Neuronal stem cell (in vitro differentiated cells): Measurements from ENCODE around the gene CDH26.
A peak's percentile ranks its signal among the peaks of the same experiment; 100 is the strongest.

ENCODE experiments used
- DNase-seq: peaks from one replicate; pipeline ENCODE4 v3.0.0-alpha.2; 2013; ENCODE audit warnings: low spot score
- H2AFZ ChIP-seq: one replicate; pipeline ENCODE4 v1.6.1; 2013; ENCODE audit warnings: mild to moderate bottlenecking, low read length, inconsistent platforms
- H2AK5ac ChIP-seq: 2 replicates; pipeline ENCODE4 v1.6.1; 2013; ENCODE audit warnings: low read depth, mild to moderate bottlenecking, inconsistent platforms, low read length, moderate library complexity, mixed read lengths
- H2BK120ac ChIP-seq: 2 replicates; pipeline ENCODE4 v1.6.1; 2013; ENCODE audit warnings: low read depth, mild to moderate bottlenecking, inconsistent platforms, low read length, moderate library complexity, mixed read lengths
- H2BK12ac ChIP-seq: one replicate; pipeline ENCODE4 v1.6.1; 2013; ENCODE audit warnings: low read length, inconsistent platforms
- H2BK15ac ChIP-seq: 2 replicates; pipeline ENCODE4 v1.6.1; 2013; ENCODE audit warnings: mild to moderate bottlenecking, low read length, inconsistent platforms, mixed read lengths
- H2BK5ac ChIP-seq: one replicate; pipeline ENCODE4 v1.6.1; 2013; ENCODE audit warnings: inconsistent platforms, mild to moderate bottlenecking, low read length, moderate library complexity
- H3K14ac ChIP-seq: one replicate; pipeline ENCODE4 v1.6.1; 2013; ENCODE audit warnings: low read length, inconsistent platforms
- H3K18ac ChIP-seq: 2 replicates; pipeline ENCODE4 v1.6.1; 2013; ENCODE audit warnings: low read length, inconsistent platforms
- H3K23ac ChIP-seq: 2 replicates; pipeline ENCODE4 v1.6.1; 2013; ENCODE audit warnings: low read depth, mild to moderate bottlenecking, mixed read lengths, low read length, inconsistent platforms; ENCODE audit not compliant: poor library complexity
- H3K27ac ChIP-seq: replicated peaks from 3 replicates; pipeline ENCODE4 v1.5.1; 2013; ENCODE audit warnings: low read length, inconsistent platforms
- H3K27me3 ChIP-seq, 3 experiments: 2 replicates each; pipeline ENCODE4 v1.6.1; 2013; ENCODE audit warnings: low read length in 3 of 3, mild to moderate bottlenecking in 2 of 3, inconsistent platforms in 1 of 3, low read depth in 1 of 3, mixed read lengths in 1 of 3, moderate library complexity in 1 of 3; ENCODE audit not compliant: control insufficient read depth in 3 of 3, insufficient read depth in 3 of 3
- H3K36me3 ChIP-seq, 2 donors: replicated peaks in 1 of 2; 2 replicates each; pipeline ENCODE4 v1.6.1; 2013; ENCODE audit warnings: low read length in 2 of 2; ENCODE audit not compliant: control insufficient read depth in 2 of 2, insufficient read depth in 2 of 2
- H3K4ac ChIP-seq: 2 replicates; pipeline ENCODE4 v1.6.1; 2013; ENCODE audit warnings: inconsistent platforms, mild to moderate bottlenecking, low read length, moderate library complexity
- H3K4me1 ChIP-seq, 2 donors: 1 replicate in 1 of 2; 2 replicates in 1 of 2; pipeline ENCODE4 v1.6.1; 2013; ENCODE audit warnings: low read length in 2 of 2, low read depth in 1 of 2; ENCODE audit not compliant: control insufficient read depth in 2 of 2, insufficient read depth in 1 of 2
- H3K4me2 ChIP-seq: one replicate; pipeline ENCODE4 v1.6.1; 2013; ENCODE audit warnings: mild to moderate bottlenecking, low read length, inconsistent platforms; ENCODE audit not compliant: insufficient read depth, poor library complexity, severe bottlenecking
- H3K4me3 ChIP-seq, 2 donors: 2 replicates each; pipeline ENCODE4 v1.5.1; 2013; ENCODE audit warnings: low read length in 2 of 2, mild to moderate bottlenecking in 2 of 2, inconsistent platforms in 1 of 2, moderate library complexity in 1 of 2
- H3K79me1 ChIP-seq: one replicate; pipeline ENCODE4 v1.6.1; 2013; ENCODE audit warnings: low read depth, mild to moderate bottlenecking, inconsistent platforms, low read length, moderate library complexity
- H3K9ac ChIP-seq: one replicate; pipeline ENCODE4 v1.6.1; 2013; ENCODE audit warnings: mild to moderate bottlenecking, low read depth, low read length, inconsistent platforms; ENCODE audit not compliant: poor library complexity
- H3K9me3 ChIP-seq, 2 donors: replicated peaks in 1 of 2; 2 replicates each; pipeline versions ENCODE3 to v1.6.1; 2013; ENCODE audit warnings: low read length in 2 of 2, mild to moderate bottlenecking in 2 of 2, inconsistent platforms in 1 of 2, low read depth in 1 of 2, mixed read lengths in 1 of 2, moderate library complexity in 1 of 2; ENCODE audit not compliant: control insufficient read depth in 2 of 2, insufficient read depth in 1 of 2
- H4K8ac ChIP-seq: one replicate; pipeline ENCODE4 v1.6.1; 2013; ENCODE audit warnings: low read depth, mild to moderate bottlenecking, inconsistent platforms, low read length, moderate library complexity
- H4K91ac ChIP-seq: one replicate; pipeline ENCODE4 v1.6.1; 2013; ENCODE audit warnings: low read length, low read depth, mild to moderate bottlenecking, inconsistent platforms; ENCODE audit not compliant: poor library complexity
- WGBS, 2 donors: extraction: QIAGEN DNeasy Blood & Tissue Kit; methylation state at CpG; one replicate each; pipeline ENCODE4 v1.1.7; 2013; ENCODE audit warnings: missing lambda C conversion rate in 2 of 2, mixed read lengths in 1 of 2; ENCODE audit not compliant: insufficient read length in 2 of 2, insufficient replicate concordance in 1 of 2; ENCODE audit errors: extremely low coverage in 2 of 2; 5-methylcytosine and 5-hydroxymethylcytosine counted together

Gene CDH26

DNA sequence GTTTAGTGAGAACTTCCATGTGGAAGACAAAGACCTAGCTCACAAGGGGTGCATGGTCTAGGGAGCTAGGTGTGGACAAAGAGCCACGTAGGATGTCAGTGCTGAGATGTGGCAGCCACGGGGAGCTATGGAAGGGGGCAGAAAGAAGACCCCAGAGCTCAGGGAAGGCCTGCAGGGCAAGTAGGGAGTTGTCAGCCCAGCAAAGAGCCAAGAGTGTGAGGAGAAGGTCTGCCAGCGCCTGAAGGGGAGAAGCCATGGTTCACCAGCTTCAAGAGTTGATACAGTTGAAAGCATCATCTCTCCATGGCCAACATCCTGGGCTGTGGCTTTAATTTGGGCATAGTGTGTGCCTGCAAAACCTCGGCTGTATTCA is 95.6 kb downstream of the CDH26 start:
- DNase-seq: no peak
- H4K8ac ChIP-seq: no peak overlapping the region
- no peaks in the 10 kb centered on the region for H3K9me3 ChIP-seq
- H3K23ac ChIP-seq: no peak overlapping the region
- H3K4me2 ChIP-seq: no peak overlapping the region
- H3K27ac ChIP-seq: no peak overlapping the region
- no peak overlapping the region for H3K18ac ChIP-seq
- H4K91ac ChIP-seq: no peak overlapping the region
- WGBS, 2 donors: no CpG with 5 or more reads among the region's 4 CpGs
- no peak overlapping the region for H2BK5ac ChIP-seq
- H2AFZ ChIP-seq: no peak overlapping the region
- H2BK15ac ChIP-seq: no peak overlapping the region
- H3K27me3 ChIP-seq: no peaks in the 10 kb centered on the region
- no peak overlapping the region for H3K9ac ChIP-seq
- H3K4me1 ChIP-seq: peaks cover 3 to 7% of the 10 kb centered on the region in 2 donors
- H3K36me3 ChIP-seq: no peaks in the 10 kb centered on the region
- H2BK120ac ChIP-seq: no peak overlapping the region
- no peak overlapping the region for H2AK5ac ChIP-seq
- no peak overlapping the region for H3K14ac ChIP-seq
- no peak overlapping the region for H2BK12ac ChIP-seq
- H3K4me3 ChIP-seq: no peak overlapping the region
- H3K79me1 ChIP-seq: no peaks in the 10 kb centered on the region
- H3K4ac ChIP-seq: no peak overlapping the region

DNA sequence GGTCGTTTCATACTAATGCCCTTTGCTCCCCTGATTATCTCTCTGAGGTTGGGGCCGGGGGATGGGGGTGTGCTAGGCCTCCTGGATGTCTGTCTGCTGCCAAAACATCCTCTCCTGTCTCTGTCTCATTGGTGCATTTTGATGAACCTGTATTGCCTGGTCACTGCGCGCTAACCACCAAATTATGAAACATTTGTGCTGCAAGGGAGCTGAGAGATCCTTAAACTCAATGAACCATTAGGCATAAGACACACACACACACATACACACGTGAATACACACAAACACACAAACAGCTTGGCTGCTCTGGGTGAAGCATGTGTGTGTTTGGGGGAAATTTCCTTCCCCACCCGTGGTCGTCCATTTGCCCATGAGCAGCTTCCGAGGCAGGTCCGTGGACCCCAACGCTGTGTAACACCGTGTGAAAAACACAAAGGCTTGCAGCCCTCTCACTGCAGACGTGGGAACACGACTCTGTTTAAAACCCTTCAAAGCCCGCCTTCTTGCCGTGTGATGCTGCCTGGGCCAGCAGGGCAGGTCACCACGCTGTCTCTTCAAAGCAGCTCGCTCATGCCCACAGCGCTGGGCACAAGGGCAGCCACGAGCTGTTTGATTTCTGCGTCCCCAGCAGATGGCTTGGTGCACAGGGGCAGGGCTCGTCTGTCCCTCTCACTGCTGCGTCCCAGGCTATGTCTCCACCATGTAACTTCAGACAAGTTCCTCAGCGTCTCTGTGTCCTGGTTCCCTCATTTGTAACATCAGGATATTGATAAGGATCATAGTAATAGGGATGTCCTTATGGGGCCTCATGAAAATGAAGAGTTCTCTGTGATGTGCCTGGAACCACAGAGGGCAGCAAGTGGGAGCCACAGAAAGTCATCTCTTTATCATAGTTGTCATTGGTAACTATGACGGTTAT is 96.8 kb downstream of the CDH26 start:
- Histone ChIP-seq H2BK120ac (no peak overlapping the region), H3K36me3 (no peaks in the 10 kb centered on the region), H2BK15ac (no peak overlapping the region), H2AFZ (no peak overlapping the region), H3K79me1 (no peaks in the 10 kb centered on the region), H3K9ac (no peak overlapping the region), H3K4ac (no peak overlapping the region), H3K27me3 (no peaks in the 10 kb centered on the region), H2BK12ac (no peak overlapping the region), H4K8ac (no peak overlapping the region), H3K4me2 (no peak overlapping the region), H3K9me3 (no peaks in the 10 kb centered on the region), H3K4me3 (no peak overlapping the region), H2BK5ac (no peak overlapping the region), H3K18ac (no peak overlapping the region), H3K23ac (no peak overlapping the region), H2AK5ac (no peak overlapping the region), H3K27ac (no peak overlapping the region), H4K91ac (peak overlapping the region; percentile 56), H3K14ac (no peak overlapping the region), H3K4me1 (peaks cover 3 to 7% of the 10 kb centered on the region in 2 donors)
- no CpG with 5 or more reads among the region's 24 CpGs for WGBS, 2 donors
- no peak for DNase-seq

DNA sequence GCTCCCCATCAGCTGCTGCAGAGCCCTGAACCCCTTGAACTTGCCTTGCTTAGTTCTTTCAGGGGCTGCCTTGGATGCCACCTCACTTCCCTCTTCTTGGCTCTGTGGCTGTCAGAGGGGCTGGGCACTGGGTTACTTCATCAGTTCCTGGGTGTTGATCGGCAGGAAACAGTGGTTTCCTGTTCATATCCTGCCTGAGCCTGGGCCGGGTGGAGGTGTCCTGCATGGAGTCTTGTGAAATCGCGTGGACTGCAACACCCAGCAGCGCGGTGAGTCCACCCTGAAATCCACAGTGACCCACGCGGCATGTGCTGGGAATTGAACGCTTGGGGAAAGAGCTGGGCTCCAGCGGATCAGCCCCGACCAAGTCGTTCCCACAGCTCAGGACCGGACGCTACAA is 97.5 kb downstream of the CDH26 start:
- H3K14ac ChIP-seq: no peak overlapping the region
- no peak overlapping the region for H3K4me2 ChIP-seq
- no peak overlapping the region for H2BK15ac ChIP-seq
- DNase-seq: no peak
- no peak overlapping the region for H4K91ac ChIP-seq
- no peaks in the 10 kb centered on the region for H3K79me1 ChIP-seq
- no peak overlapping the region for H2BK5ac ChIP-seq
- no peak overlapping the region for H4K8ac ChIP-seq
- no peaks in the 10 kb centered on the region for H3K36me3 ChIP-seq
- H3K4me3 ChIP-seq: no peak overlapping the region
- H3K9me3 ChIP-seq: no peaks in the 10 kb centered on the region
- H2BK12ac ChIP-seq: no peak overlapping the region
- H3K27ac ChIP-seq: no peak overlapping the region
- H3K9ac ChIP-seq: no peak overlapping the region
- no CpG with 5 or more reads among the region's 14 CpGs for WGBS, 2 donors
- no peaks in the 10 kb centered on the region for H3K27me3 ChIP-seq
- no peak overlapping the region for H2BK120ac ChIP-seq
- no peak overlapping the region for H3K23ac ChIP-seq
- H3K4me1 ChIP-seq: peaks cover 3 to 7% of the 10 kb centered on the region in 2 donors
- H3K18ac ChIP-seq: no peak overlapping the region
- no peak overlapping the region for H2AK5ac ChIP-seq
- no peak overlapping the region for H3K4ac ChIP-seq
- H2AFZ ChIP-seq: peak overlapping the region; percentile 1

DNA sequence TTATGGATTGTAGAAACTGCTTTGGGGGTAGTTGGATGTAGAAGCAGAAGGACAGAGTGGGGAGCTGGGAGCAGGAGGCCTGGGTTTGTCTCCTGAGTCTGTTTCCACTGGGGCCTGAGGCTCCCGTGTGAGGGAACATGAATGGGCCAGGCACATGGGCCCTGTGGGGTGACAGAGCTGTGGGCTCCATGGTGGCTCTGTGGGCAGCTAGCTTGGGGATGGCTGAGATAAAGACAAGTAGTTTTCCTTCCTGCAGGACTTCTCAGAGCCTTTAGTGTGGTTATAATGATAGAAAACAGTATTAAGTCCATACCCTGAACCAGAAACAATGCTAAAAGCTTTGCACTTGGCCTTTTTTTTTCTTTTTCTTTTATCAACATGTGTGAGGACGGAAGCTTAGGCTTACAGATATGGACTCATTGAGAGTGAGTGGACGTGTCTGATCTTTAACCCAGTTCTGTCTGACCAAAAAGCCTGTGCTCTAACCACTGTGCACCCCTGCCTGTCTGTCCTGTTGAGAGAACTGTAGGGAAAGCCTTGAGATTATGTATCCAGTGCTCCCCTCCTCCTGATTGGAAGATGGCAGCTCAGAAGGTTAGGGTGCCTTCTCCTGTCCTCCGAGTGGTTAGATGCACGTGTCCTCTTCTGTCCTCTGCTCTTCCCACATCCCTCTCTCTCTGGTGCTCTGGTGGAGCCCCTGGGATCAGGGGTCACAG is 98.3 kb downstream of the CDH26 start:
- Histone ChIP-seq H3K23ac (no peak overlapping the region), H3K79me1 (no peaks in the 10 kb centered on the region), H2BK120ac (no peak overlapping the region), H3K9me3 (no peaks in the 10 kb centered on the region), H3K4me1 (peaks cover 3 to 7% of the 10 kb centered on the region in 2 donors), H3K27me3 (no peaks in the 10 kb centered on the region), H3K4ac (no peak overlapping the region), H2BK15ac (no peak overlapping the region), H3K9ac (no peak overlapping the region), H3K36me3 (no peaks in the 10 kb centered on the region), H2BK5ac (no peak overlapping the region), H3K18ac (no peak overlapping the region), H3K14ac (no peak overlapping the region), H4K8ac (no peak overlapping the region), H3K27ac (no peak overlapping the region), H3K4me2 (no peak overlapping the region), H2AK5ac (peak overlapping the region; percentile 13), H4K91ac (no peak overlapping the region), H2AFZ (no peak overlapping the region), H3K4me3 (no peak overlapping the region), H2BK12ac (no peak overlapping the region)
- no peak for DNase-seq
- WGBS, 2 donors: no CpG with 5 or more reads among the region's 5 CpGs
